ENCODE data around the gene ZCCHC7. TPM values are rescaled to one million over a fixed set of nuclear protein-coding genes. Genes with fewer than 3 reads are reported as not detected.

Gene ZCCHC7
- total RNA-seq, 1 experiment from 2014 or later = 31.2 TPM

DNA sequence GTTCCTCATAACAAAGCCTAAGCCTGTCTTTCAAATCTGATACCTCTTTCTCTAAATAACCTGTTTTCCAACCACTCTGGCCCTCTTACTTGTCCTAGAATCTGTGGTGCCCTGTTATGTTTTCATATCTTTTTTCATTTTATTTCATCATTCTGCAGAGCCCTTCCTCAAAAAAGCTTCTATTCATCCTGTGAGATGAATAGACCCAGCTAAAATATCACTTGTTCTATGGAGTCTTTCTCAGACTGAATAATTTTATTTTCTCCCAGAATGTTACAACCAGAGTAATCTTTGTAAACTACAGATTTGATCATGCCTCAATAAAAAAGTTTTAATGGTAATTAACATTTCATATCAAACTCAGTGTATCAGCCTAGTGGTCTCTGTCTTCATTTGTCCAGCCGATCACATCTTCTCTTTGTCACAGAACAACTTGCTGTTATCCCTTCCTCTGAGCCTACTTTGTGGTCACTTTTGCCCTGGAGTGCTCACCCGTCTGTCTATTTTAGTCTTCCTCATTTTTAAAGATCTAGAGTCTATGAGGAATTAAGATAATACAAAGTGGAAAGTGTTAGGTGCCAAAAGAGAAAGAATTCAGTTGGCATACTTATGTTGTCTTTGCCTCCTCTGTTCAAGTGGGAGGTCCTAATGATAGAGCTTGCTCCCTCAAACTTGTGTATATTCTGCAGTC, 77.8 kb downstream of the ZCCHC7 start:
- Histone ChIP-seq H3K9me2 (ENCODE audit: insufficient read depth) (no peaks in the 10 kb centered on the region), H3K27ac (ENCODE audit: low read depth, low read length) (no peak overlapping the region), H4K20me1 (ENCODE audit: insufficient read depth) (no peaks in the 10 kb centered on the region), H3K36me3 (ENCODE audit: control insufficient read depth in 1 of 2, insufficient read depth in 2 of 2, low read length in 2 of 2) (peaks cover 0 to 5% of the 10 kb centered on the region in 2 experiments; a peak in 1 of 4 replicates), H3K4me1 (ENCODE audit: control insufficient read depth in 1 of 2, insufficient read depth in 2 of 2, low read length in 2 of 2) (peaks cover 8% of the 10 kb centered on the region in 2 experiments), H3K4me2 (ENCODE audit: low read length) (no peak overlapping the region), H3K27me3 (ENCODE audit: insufficient read depth, low read length) (no peaks in the 10 kb centered on the region), H2AFZ (ENCODE audit: low read depth, low read length, poor library complexity, severe bottlenecking) (no peak overlapping the region), H3K9me3 (ENCODE audit: control insufficient read depth in 1 of 2, insufficient read depth in 1 of 2, low read depth in 1 of 2, low read length in 2 of 2) (no peaks in the 10 kb centered on the region), H3K79me2 (ENCODE audit: insufficient read depth, low read length) (peaks cover 8% of the 10 kb centered on the region), H3K9ac (ENCODE audit: low read length) (no peak overlapping the region), H3K4me3 (replicated peaks in 1 of 2; ENCODE audit: low read depth in 1 of 2, low read length in 2 of 2) (no peak overlapping the region)
- CTCF ChIA-PET = no interaction called here
- intact Hi-C loops (cut with micrococcal nuclease) = loop anchor here (5.0 kb wide), 1 partner anchor 51 kb away; no protein-coding TSS in a partner anchor
- no peak for TF ChIP-seq JUND (IDR thresholded peaks at IDR 0.05)
- no peak for TF ChIP-seq ZFX (IDR thresholded peaks at IDR 0.05)
- TF ChIP-seq CEBPB (IDR thresholded peaks at IDR 0.05; ENCODE audit: low read depth) = no peak
- TF ChIP-seq SRF (IDR thresholded peaks at IDR 0.05; ENCODE audit: low read depth) = no peak
- TF ChIP-seq POLR2AphosphoS5 (IDR thresholded peaks at IDR 0.05; ENCODE audit: low read depth, low read length) = no peak
- TF ChIP-seq, protein P1, sequence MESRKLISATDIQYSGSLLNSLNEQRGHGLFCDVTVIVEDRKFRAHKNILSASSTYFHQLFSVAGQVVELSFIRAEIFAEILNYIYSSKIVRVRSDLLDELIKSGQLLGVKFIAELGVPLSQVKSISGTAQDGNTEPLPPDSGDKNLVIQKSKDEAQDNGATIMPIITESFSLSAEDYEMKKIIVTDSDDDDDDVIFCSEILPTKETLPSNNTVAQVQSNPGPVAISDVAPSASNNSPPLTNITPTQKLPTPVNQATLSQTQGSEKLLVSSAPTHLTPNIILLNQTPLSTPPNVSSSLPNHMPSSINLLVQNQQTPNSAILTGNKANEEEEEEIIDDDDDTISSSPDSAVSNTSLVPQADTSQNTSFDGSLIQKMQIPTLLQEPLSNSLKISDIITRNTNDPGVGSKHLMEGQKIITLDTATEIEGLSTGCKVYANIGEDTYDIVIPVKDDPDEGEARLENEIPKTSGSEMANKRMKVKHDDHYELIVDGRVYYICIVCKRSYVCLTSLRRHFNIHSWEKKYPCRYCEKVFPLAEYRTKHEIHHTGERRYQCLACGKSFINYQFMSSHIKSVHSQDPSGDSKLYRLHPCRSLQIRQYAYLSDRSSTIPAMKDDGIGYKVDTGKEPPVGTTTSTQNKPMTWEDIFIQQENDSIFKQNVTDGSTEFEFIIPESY (IDR thresholded peaks at IDR 0.05; ENCODE audit: extremely low read depth, insufficient replicate concordance, low read length) = no peak
- no peak for TF ChIP-seq ZNF274 (IDR thresholded peaks at IDR 0.05; ENCODE audit: low read depth, low read length)
- TF ChIP-seq, protein P2, sequence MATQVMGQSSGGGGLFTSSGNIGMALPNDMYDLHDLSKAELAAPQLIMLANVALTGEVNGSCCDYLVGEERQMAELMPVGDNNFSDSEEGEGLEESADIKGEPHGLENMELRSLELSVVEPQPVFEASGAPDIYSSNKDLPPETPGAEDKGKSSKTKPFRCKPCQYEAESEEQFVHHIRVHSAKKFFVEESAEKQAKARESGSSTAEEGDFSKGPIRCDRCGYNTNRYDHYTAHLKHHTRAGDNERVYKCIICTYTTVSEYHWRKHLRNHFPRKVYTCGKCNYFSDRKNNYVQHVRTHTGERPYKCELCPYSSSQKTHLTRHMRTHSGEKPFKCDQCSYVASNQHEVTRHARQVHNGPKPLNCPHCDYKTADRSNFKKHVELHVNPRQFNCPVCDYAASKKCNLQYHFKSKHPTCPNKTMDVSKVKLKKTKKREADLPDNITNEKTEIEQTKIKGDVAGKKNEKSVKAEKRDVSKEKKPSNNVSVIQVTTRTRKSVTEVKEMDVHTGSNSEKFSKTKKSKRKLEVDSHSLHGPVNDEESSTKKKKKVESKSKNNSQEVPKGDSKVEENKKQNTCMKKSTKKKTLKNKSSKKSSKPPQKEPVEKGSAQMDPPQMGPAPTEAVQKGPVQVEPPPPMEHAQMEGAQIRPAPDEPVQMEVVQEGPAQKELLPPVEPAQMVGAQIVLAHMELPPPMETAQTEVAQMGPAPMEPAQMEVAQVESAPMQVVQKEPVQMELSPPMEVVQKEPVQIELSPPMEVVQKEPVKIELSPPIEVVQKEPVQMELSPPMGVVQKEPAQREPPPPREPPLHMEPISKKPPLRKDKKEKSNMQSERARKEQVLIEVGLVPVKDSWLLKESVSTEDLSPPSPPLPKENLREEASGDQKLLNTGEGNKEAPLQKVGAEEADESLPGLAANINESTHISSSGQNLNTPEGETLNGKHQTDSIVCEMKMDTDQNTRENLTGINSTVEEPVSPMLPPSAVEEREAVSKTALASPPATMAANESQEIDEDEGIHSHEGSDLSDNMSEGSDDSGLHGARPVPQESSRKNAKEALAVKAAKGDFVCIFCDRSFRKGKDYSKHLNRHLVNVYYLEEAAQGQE (IDR thresholded peaks at IDR 0.05; ENCODE audit: low read depth) = no peak
- TF ChIP-seq, protein P3, sequence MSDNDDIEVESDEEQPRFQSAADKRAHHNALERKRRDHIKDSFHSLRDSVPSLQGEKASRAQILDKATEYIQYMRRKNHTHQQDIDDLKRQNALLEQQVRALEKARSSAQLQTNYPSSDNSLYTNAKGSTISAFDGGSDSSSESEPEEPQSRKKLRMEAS (IDR thresholded peaks at IDR 0.05) = no peak
- no peak for TF ChIP-seq EZH2 (IDR thresholded peaks at IDR 0.05)
- no peak for TF ChIP-seq FOSL1 (IDR thresholded peaks at IDR 0.05; ENCODE audit: low read depth)
- TF ChIP-seq, protein P4, sequence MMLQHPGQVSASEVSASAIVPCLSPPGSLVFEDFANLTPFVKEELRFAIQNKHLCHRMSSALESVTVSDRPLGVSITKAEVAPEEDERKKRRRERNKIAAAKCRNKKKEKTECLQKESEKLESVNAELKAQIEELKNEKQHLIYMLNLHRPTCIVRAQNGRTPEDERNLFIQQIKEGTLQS (IDR thresholded peaks at IDR 0.05) = no peak
- no peak for TF ChIP-seq SP1 (IDR thresholded peaks at IDR 0.05; ENCODE audit: low read depth)
- TF ChIP-seq SIN3A (IDR thresholded peaks at IDR 0.05; ENCODE audit: low read depth) = no peak
- RAD21 ChIA-PET (ENCODE audit: low non-redundant PET in 1 of 2, low total read pairs in 2 of 2, uncharacterized antibody in 2 of 2, unreplicated experiment in 2 of 2) = no interaction called here
- BruUV-seq (replicated peaks) = no TSS peak
- POLR2A ChIA-PET = no interaction called here
- ATAC-seq = no peak
- no peak for DNase-seq (ENCODE audit: low read depth, low spot score)

Data from HCT116 (cell line).